CD4-positive, alpha-beta T cell (primary cell): Measurements from ENCODE around the gene WDR27. TPM values are rescaled to one million over a fixed set of nuclear protein-coding genes. Genes with fewer than 3 reads are reported as not detected.

Experiments used
- ATAC-seq: fragments of 200-7000 bp; cut with Tn5 transposase; one replicate; pipeline ENCODE4 v1.10.0; 2022; ENCODE audit warnings: mild to moderate bottlenecking; ENCODE audit not compliant: poor library complexity
- CTCF ChIA-PET: fragments of 350-600 bp; sonication (Branson Sonifier 250); formaldehyde crosslinking; loops from one replicate; lab custom pipeline; 2021; ENCODE audit warnings: antibody characterized with exemption, inconsistent platforms; lab: Charles Lee
- POLR2A ChIA-PET: fragments of 350-600 bp; sonication (Branson Sonifier 250); formaldehyde crosslinking; loops from one replicate; lab custom pipeline; 2021; ENCODE audit warnings: antibody characterized with exemption, inconsistent platforms; lab: Charles Lee
- DNase-seq, 14 experiments: peaks; one replicate each; pipeline ENCODE4 v3.0.0-alpha.2; 2013 to 2020; ENCODE audit warnings: mixed read lengths in 2 of 14
- H3K27ac ChIP-seq, 2 donors: one replicate each; pipeline versions ENCODE4 v1.5.1 to v1.7.0; 2013; ENCODE audit warnings: low read length in 2 of 2, low read depth in 1 of 2, mild to moderate bottlenecking in 1 of 2
- H3K27me3 ChIP-seq, 2 experiments: 1 replicate in 1 of 2; 2 replicates in 1 of 2; pipeline versions ENCODE4 v1.6.1 to v1.7.0; 2013; ENCODE audit warnings: low read length in 2 of 2, control low read depth in 1 of 2, mild to moderate bottlenecking in 1 of 2, moderate library complexity in 1 of 2; ENCODE audit not compliant: insufficient read depth in 2 of 2, control insufficient read depth in 1 of 2
- H3K36me3 ChIP-seq: one replicate; pipeline ENCODE4 v1.6.1; 2013; ENCODE audit warnings: low read length, control low read depth; ENCODE audit not compliant: insufficient read depth
- H3K4me1 ChIP-seq: one replicate; pipeline ENCODE4 v1.6.1; 2013; ENCODE audit warnings: low read length, control low read depth; ENCODE audit not compliant: insufficient read depth
- H3K4me3 ChIP-seq: one replicate; pipeline ENCODE4 v1.5.1; 2013; ENCODE audit warnings: mild to moderate bottlenecking, low read length, moderate library complexity
- H3K9me3 ChIP-seq, 2 experiments: 1 replicate in 1 of 2; 2 replicates in 1 of 2; pipeline versions ENCODE4 v1.6.1 to v1.7.0; 2013; ENCODE audit warnings: low read length in 2 of 2, mild to moderate bottlenecking in 2 of 2, control low read depth in 1 of 2, moderate library complexity in 1 of 2; ENCODE audit not compliant: control insufficient read depth in 1 of 2, insufficient read depth in 1 of 2
- H3K27ac Mint-ChIP-seq: one replicate; pipeline ENCODE4 v1.8.0; 2020; ENCODE audit warnings: mixed read lengths
- H3K27me3 Mint-ChIP-seq: one replicate; pipeline ENCODE4 v1.8.0; 2021; ENCODE audit warnings: mixed read lengths
- H3K36me3 Mint-ChIP-seq: one replicate; pipeline ENCODE4 v1.8.0; 2021; ENCODE audit warnings: low read depth, mixed read lengths
- H3K4me1 Mint-ChIP-seq: one replicate; pipeline ENCODE4 v1.8.0; 2021; ENCODE audit warnings: low read depth, mixed read lengths
- H3K4me3 Mint-ChIP-seq: one replicate; pipeline ENCODE4 v1.8.0; 2020; ENCODE audit warnings: mild to moderate bottlenecking, mixed read lengths
- H3K9me3 Mint-ChIP-seq: one replicate; pipeline ENCODE4 v1.8.0; 2020; ENCODE audit warnings: mixed read lengths
- intact Hi-C, 2 experiments: fragments of 100-400 bp; cut with DNase I in 1 of 2; cut with micrococcal nuclease in 1 of 2; formaldehyde crosslinking; loops; one replicate each; pipeline versions ENCODE4 v1.15.1 to v1.9.0; 2023 to 2025; cut with DNase I, micrococcal nuclease
- total RNA-seq, 174 experiments: library from RNA in 2 of 174; stranded (reverse) in 2 of 174; gene quantifications; one replicate each; pipeline ENCODE4 v1.2.3 and lab custom pipeline; 2021 to 2026
- TF ChIP-seq, protein P1 (sequence below): fragments of 200-600 bp; IDR thresholded peaks from one replicate; pipeline ENCODE4 v1.8.0; 2022; ENCODE audit warnings: antibody characterized with exemption, mild to moderate bottlenecking

WDR27 gene
- total RNA-seq, 2 experiments from 2014 or later, result 22.0 to 23.5 TPM

DNA sequence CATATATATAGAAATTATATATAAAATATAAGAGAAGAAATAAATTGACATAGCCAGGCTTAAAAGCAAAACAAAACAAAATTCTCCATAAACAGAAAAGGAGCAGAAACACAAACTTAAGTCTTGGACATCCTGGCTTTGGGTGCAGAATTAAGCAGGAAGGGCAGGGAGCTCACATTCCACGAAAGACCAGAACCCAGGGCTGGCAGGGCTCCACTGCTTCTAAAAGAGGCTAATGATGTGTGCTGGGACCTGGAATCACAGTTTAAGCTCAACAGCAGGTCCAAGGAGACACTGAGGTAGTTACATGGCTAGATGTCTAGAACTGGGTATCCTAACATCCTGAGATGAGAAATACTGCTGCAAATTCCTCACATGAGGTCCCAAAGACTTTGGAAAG is 210.3 kb downstream of the WDR27 start:
- Mint-ChIP-seq H3K27me3 (no peaks in the 10 kb centered on the region), H3K9me3 (no peaks in the 10 kb centered on the region), H3K4me3 (no peak overlapping the region), H3K36me3 (peaks cover 4% of the 10 kb centered on the region), H3K27ac (no peak overlapping the region), H3K4me1 (no peaks in the 10 kb centered on the region)
- TF ChIP-seq, protein P1, sequence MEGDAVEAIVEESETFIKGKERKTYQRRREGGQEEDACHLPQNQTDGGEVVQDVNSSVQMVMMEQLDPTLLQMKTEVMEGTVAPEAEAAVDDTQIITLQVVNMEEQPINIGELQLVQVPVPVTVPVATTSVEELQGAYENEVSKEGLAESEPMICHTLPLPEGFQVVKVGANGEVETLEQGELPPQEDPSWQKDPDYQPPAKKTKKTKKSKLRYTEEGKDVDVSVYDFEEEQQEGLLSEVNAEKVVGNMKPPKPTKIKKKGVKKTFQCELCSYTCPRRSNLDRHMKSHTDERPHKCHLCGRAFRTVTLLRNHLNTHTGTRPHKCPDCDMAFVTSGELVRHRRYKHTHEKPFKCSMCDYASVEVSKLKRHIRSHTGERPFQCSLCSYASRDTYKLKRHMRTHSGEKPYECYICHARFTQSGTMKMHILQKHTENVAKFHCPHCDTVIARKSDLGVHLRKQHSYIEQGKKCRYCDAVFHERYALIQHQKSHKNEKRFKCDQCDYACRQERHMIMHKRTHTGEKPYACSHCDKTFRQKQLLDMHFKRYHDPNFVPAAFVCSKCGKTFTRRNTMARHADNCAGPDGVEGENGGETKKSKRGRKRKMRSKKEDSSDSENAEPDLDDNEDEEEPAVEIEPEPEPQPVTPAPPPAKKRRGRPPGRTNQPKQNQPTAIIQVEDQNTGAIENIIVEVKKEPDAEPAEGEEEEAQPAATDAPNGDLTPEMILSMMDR, result no peak
- Histone ChIP-seq H3K27ac (no peak overlapping the region), H3K4me1 (no peaks in the 10 kb centered on the region), H3K4me3 (no peak overlapping the region), H3K27me3 (no peaks in the 10 kb centered on the region), H3K36me3 (no peaks in the 10 kb centered on the region), H3K9me3 (peaks cover 0 to under 1% of the 10 kb centered on the region in 2 experiments)
- CTCF ChIA-PET, result no interaction called here
- POLR2A ChIA-PET, result no interaction called here
- intact Hi-C loops, result no loop called here
- ATAC-seq (no peak), DNase-seq (no peak)

DNA sequence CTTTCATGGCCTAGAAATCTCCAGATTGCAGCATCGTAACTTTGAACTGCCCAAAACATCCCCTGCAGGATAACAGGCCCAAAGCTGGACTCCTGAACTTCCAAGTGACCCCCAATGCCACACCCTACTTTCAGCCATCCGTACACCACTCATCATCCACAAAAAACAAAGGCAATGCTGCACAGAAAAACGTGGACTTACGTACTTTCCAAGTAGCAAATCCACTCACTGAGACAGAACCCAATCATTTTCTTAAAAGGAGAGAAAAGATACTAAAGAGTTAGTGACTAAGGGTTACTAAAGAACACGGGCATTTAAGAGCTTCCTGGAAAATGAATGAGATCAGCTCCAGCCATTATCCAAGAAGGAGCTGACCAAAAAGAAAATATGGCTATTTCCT is 211.0 kb downstream of the WDR27 start:
- Histone ChIP-seq H3K36me3 (no peaks in the 10 kb centered on the region), H3K4me1 (no peaks in the 10 kb centered on the region), H3K4me3 (no peak overlapping the region), H3K27ac (no peak overlapping the region), H3K27me3 (no peaks in the 10 kb centered on the region), H3K9me3 (peaks cover 0 to 4% of the 10 kb centered on the region in 2 experiments)
- Mint-ChIP-seq H3K27me3 (no peaks in the 10 kb centered on the region), H3K4me3 (no peak overlapping the region), H3K27ac (no peak overlapping the region), H3K4me1 (no peaks in the 10 kb centered on the region), H3K9me3 (peaks cover under 1% of the 10 kb centered on the region), H3K36me3 (peaks cover 4% of the 10 kb centered on the region)
- TF ChIP-seq, protein P1, result no peak
- POLR2A ChIA-PET, result no interaction called here
- intact Hi-C loops, result no loop called here
- no peak for ATAC-seq
- CTCF ChIA-PET, result interaction anchor here (0.6 kb wide), 1 partner anchor 105 kb away, joined by 3 read pairs; no protein-coding TSS in a partner anchor
- DNase-seq, result no peak

DNA sequence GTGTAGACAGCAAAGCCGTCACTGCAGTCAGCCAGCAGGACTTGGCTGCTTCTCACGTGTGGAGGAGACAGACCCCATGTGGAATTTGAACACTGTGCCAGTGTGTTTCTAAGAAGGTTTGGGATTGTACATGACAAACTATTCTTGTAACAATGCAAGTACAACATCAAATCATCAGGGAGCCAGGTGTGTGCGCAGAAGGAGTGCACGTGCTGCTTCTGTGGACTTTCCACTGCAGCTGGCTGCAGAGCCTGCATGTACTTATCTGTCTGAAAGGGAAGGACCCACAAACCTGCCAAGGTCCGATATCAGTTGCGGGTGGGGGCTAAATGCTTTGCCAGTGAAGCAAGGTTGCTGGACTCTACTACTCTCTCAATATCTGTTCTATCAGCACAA is 211.6 kb downstream of the WDR27 start:
- TF ChIP-seq, protein P1, result no peak
- Histone ChIP-seq H3K4me1 (no peaks in the 10 kb centered on the region), H3K27ac (no peak overlapping the region), H3K36me3 (no peaks in the 10 kb centered on the region), H3K9me3 (peaks cover 0 to 4% of the 10 kb centered on the region in 2 experiments), H3K4me3 (no peak overlapping the region), H3K27me3 (no peaks in the 10 kb centered on the region)
- Mint-ChIP-seq H3K27me3 (no peaks in the 10 kb centered on the region), H3K36me3 (peaks cover 4% of the 10 kb centered on the region), H3K27ac (no peak overlapping the region), H3K9me3 (peaks cover 3% of the 10 kb centered on the region), H3K4me3 (no peak overlapping the region), H3K4me1 (no peaks in the 10 kb centered on the region)
- POLR2A ChIA-PET, result no interaction called here
- no peak for DNase-seq
- CTCF ChIA-PET, result no interaction called here
- intact Hi-C loops, result no loop called here
- no peak for ATAC-seq
